Mucosa of rectum (tissue), 2 donors: ENCODE data around the gene SPDYE18.
"Not testable (repeated sequence)": the region's sequence is repeated elsewhere in the genome, so short reads cannot be mapped to it uniquely, and the experiment has no call there.

Source experiments
- H3K27ac ChIP-seq, 2 donors: one replicate each; pipeline ENCODE4 v1.7.0; 2013; ENCODE audit warnings: inconsistent platforms in 2 of 2, low read depth in 2 of 2, low read length in 2 of 2
- H3K27me3 ChIP-seq, 2 donors: one replicate each; pipeline ENCODE4 v1.7.0; 2013; ENCODE audit warnings: low read length in 2 of 2; ENCODE audit not compliant: control insufficient read depth in 2 of 2, insufficient read depth in 2 of 2
- H3K36me3 ChIP-seq, 2 donors: one replicate each; pipeline ENCODE4 v1.7.0; 2013; ENCODE audit warnings: low read length in 2 of 2; ENCODE audit not compliant: control insufficient read depth in 2 of 2, insufficient read depth in 2 of 2
- H3K4me1 ChIP-seq, 2 donors: one replicate each; pipeline ENCODE4 v1.7.0; 2013; ENCODE audit warnings: low read length in 2 of 2, mild to moderate bottlenecking in 1 of 2; ENCODE audit not compliant: control insufficient read depth in 2 of 2, insufficient read depth in 2 of 2
- H3K4me3 ChIP-seq, 2 donors: one replicate each; pipeline ENCODE4 v1.7.0; 2013; ENCODE audit warnings: low read length in 2 of 2
- H3K9ac ChIP-seq, 2 donors: one replicate each; pipeline ENCODE4 v1.7.0; 2013; ENCODE audit warnings: low read length in 2 of 2, low read depth in 1 of 2, mild to moderate bottlenecking in 1 of 2
- H3K9me3 ChIP-seq, 2 donors: one replicate each; pipeline ENCODE4 v1.7.0; 2013; ENCODE audit warnings: low read length in 2 of 2; ENCODE audit not compliant: control insufficient read depth in 2 of 2
- donor health status: healthy.
- donor health status: Normal muscosa, but diverticular disease.

SPDYE18 gene

DNA sequence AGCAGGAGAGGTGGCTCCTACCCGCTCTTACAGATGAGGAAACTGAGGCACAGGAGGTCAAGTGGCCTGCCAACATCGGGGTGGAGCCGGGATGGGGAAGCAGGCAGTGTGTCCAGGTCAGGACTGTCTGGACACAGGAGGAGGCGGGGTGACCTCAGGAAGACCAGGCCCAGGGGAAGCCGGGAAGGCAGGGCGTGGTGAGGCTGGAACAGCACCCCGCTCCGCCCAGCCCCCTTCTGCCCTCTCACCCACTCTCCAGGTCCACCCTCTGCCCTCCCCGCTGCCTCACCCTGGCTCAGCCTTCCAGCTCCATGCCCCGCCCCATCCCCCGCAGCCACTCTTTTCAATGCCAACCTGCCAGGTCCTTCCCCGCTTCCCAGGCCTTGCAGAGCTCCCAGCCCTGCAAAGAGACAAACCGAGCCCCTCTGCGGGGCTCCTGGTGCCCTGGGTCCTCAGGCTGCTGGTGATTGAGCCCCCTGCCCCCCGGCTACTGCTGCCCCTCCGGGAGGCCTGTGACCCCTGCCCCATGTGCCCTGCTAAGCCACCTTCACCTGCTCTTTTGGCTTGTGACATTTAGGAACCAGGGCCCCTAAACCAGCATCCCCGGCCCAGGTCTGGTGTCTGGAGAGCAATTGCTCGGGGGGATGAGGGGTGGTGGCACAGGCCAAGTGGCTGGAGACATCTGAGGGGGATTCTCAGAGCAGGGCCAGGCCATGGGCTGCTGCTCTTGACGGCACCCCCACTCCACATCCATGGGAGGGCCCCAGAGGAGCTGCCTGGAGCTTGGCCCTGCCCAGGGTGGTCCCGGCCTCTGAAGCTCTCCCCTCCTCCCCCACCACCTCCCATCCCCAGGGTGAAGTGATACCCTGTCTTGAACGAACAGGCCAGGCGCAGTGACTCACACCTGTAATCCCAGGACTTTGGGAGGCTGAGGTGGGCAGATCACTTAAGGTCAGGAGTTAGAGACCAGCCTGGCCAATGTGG lies 55.9 kb downstream of the SPDYE18 start:
- H3K9ac ChIP-seq, result peak overlapping the region in 1 of 2 donors; percentile 26
- not testable (repeated sequence) for H3K27me3 ChIP-seq, H3K4me1 ChIP-seq, H3K4me3 ChIP-seq, H3K9me3 ChIP-seq, H3K36me3 ChIP-seq
- peak overlapping the region in 1 of 2 donors; percentile 32 for H3K27ac ChIP-seq

DNA sequence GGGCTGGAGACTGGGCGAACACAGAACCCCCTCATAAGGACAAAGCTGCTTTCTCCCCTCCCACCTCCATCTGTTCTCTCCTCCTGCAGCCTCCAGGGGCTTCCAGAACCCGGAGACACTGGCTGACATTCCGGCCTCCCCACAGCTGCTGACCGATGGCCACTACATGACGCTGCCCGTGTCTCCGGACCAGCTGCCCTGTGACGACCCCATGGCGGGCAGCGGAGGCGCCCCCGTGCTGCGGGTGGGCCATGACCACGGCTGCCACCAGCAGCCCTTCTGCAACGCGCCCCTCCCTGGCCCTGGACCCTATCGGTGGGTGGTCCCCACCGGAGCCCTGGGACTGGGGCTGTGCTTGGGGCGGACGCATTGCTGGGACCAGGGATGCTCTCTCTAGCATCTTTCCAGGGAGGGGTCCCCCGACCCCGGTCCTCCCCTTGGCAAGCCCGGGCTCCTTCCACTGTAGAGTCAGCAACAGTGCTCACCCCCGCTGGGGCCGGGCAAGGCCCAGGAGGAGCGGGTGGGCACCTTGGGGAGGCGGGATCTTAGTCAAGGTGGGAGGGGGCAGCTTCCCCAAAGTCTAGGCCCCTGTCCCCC lies 56.8 kb downstream of the SPDYE18 start:
- H3K9me3 ChIP-seq, H3K27ac ChIP-seq, H3K4me3 ChIP-seq, H3K36me3 ChIP-seq, H3K27me3 ChIP-seq, H3K4me1 ChIP-seq, H3K9ac ChIP-seq: not testable (repeated sequence)

DNA sequence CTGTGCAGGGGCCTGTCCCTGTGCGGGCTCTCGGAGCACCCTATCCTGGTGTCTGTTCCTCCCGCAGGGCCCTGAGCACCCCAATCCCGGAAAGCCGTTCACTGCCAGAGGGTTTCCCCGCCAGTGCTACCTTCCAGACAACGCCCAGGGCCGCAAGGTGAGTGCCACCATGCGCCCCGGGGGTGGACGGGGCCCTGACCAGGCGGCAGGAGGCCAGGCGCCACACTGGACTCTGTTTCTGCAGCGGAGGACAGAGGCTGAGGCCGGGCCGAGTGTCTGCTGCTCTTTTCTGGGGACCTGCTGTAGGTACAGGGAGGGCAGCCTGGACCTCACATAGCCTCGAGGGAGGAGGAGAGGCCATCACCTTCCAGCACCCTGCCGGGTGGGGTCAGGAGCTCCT lies 58.2 kb downstream of the SPDYE18 start:
- H3K27me3 ChIP-seq, H3K36me3 ChIP-seq, H3K4me1 ChIP-seq, H3K4me3 ChIP-seq, H3K9ac ChIP-seq, H3K27ac ChIP-seq, H3K9me3 ChIP-seq: not testable (repeated sequence)

DNA sequence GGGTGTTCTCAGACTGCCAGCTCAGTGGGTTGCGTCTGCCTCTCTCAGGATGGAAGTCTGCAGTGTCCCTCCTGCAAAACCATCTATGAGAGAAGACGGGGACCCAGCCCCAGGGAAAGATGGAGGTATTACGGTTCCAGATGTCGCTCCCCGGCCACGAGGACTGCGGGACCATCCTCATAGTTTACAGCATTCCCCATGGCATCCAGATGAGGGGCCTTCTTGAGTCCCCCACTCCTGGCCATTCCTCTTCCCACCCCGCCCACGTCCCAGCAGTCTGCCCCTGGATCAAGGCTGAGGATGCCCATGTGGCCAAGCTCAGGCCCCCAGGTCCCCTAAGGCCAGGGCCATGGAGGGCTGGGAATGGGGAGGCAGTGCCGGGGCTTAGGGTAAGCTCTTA lies 59.1 kb downstream of the SPDYE18 start:
- not testable (repeated sequence) for H3K4me3 ChIP-seq, H3K9me3 ChIP-seq, H3K4me1 ChIP-seq, H3K36me3 ChIP-seq, H3K9ac ChIP-seq, H3K27me3 ChIP-seq, H3K27ac ChIP-seq

DNA sequence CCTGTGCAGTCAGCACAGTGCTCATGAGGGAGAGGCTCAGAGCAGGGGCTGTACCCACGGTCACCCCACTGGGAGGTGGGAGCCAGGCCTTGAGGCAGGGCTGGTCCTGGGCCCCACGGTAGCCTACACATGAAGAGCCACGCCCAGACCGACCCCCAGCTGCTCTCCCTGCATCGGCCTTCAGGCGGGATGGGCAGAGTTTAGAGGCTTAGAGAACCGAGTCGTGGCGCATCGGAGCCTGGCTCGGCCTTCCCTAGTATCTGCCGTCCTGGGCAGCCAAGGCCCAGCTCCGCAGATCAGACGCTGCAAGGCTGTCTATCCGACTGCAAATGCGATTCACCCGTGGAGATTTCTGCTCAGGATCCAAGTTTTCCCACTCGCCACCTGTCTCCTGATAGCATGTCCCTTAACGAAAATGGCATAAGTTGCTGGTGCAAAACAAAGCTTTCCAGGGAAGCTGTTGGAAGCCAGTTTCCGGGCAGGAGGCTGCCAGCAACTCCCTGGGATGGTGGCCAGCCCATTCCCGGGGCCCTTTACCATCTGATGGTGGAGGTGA lies 59.6 kb downstream of the SPDYE18 start:
- not testable (repeated sequence) for H3K27ac ChIP-seq, H3K4me1 ChIP-seq, H3K9me3 ChIP-seq, H3K4me3 ChIP-seq, H3K9ac ChIP-seq, H3K36me3 ChIP-seq, H3K27me3 ChIP-seq

DNA sequence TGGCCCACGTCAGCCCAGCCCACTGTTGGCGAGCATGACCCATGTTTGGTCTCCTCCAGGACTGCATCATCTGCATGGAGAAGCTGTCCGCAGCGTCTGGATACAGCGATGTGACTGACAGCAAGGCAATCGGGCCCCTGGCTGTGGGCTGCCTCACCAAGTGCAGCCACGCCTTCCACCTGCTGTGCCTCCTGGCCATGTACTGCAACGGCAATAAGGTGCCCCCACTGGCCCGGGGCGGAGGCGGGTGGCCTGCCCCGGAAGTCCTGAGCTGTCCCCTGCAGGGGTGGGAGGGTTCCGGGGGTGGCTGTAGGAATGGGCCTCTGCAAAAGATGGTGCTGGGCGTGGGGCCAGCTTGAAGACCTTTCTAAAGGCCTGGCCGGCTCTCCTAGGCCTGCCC lies 60.3 kb downstream of the SPDYE18 start:
- H3K9ac ChIP-seq, H3K27ac ChIP-seq, H3K27me3 ChIP-seq, H3K36me3 ChIP-seq, H3K4me3 ChIP-seq, H3K9me3 ChIP-seq, H3K4me1 ChIP-seq: not testable (repeated sequence)
